HG03280 (cell line): ENCODE data around the gene TFR2.
A peak's percentile ranks its signal among the peaks of the same experiment; 100 is the strongest.
"Not testable (repeated sequence)": the region's sequence is repeated elsewhere in the genome, so short reads cannot be mapped to it uniquely, and the experiment has no call there.

Experiments used
- ATAC-seq: cut with Tn5 transposase; IDR thresholded peaks from one replicate; pipeline ENCODE4 v1.9.1; 2021; ENCODE audit warnings: mild to moderate bottlenecking, moderate library complexity; ENCODE audit not compliant: unreplicated experiment

The TFR2 gene

GRCh38 chr7:100678291-100678984 lies 37.1 kb upstream of the TFR2 start:
- ATAC-seq = no peak

- ATAC-seq = no peak
Observed at GRCh38 chr7:100677308-100678267, 36.2 kb upstream of the TFR2 start.

- ATAC-seq = no peak
Observed at GRCh38 chr7:100676501-100677306, 35.4 kb upstream of the TFR2 start.

- ATAC-seq = peak; percentile 32
Observed at GRCh38 chr7:100675581-100676350, 34.4 kb upstream of the TFR2 start.

- ATAC-seq = no peak
Observed at GRCh38 chr7:100675105-100675451, 33.7 kb upstream of the TFR2 start.

GRCh38 chr7:100674411-100675104 lies 33.2 kb upstream of the TFR2 start:
- ATAC-seq = no peak

- no peak for ATAC-seq
Observed at GRCh38 chr7:100673942-100674410, 32.6 kb upstream of the TFR2 start.

GRCh38 chr7:100673302-100673941 lies 32.1 kb upstream of the TFR2 start, which contains the start of gene GNB2:
TSS of gene GNB2 (plus strand) at chr7:100673740. CDS start at chr7:100676266, 2,526 bp downstream.
- ATAC-seq = peak; percentile 61

GRCh38 chr7:100671353-100672327 lies 30.3 kb upstream of the TFR2 start:
- ATAC-seq = no peak

- no peak for ATAC-seq
Observed at GRCh38 chr7:100670074-100670473, 28.7 kb upstream of the TFR2 start.

GRCh38 chr7:100669106-100669505 lies 27.8 kb upstream of the TFR2 start:
- ATAC-seq = not testable (repeated sequence)

GRCh38 chr7:100668069-100668449 lies 26.7 kb upstream of the TFR2 start:
- no peak for ATAC-seq

- no peak for ATAC-seq
Observed at GRCh38 chr7:100667331-100668068, 26.1 kb upstream of the TFR2 start.

- ATAC-seq = no peak
Observed at GRCh38 chr7:100665168-100665726, 23.9 kb upstream of the TFR2 start.

GRCh38 chr7:100662194-100662776 lies 20.9 kb upstream of the TFR2 start:
- ATAC-seq = not testable (repeated sequence)

GRCh38 chr7:100655908-100656674 lies 14.7 kb upstream of the TFR2 start, which contains the start of gene ACTL6B:
TSS of gene ACTL6B (minus strand) at chr7:100656448. CDS start at chr7:100656354, 94 bp downstream.
- no peak for ATAC-seq
